ENCODE measurements around the gene PLVAP. TPM values are rescaled to one million over a fixed set of nuclear protein-coding genes. Genes with fewer than 3 reads are reported as not detected.
"Not testable (repeated sequence)": the region's sequence is repeated elsewhere in the genome, so short reads cannot be mapped to it uniquely, and the experiment has no call there.

The PLVAP gene
- total RNA-seq, 1 donor from 2014 or later: 0.08 TPM

DNA sequence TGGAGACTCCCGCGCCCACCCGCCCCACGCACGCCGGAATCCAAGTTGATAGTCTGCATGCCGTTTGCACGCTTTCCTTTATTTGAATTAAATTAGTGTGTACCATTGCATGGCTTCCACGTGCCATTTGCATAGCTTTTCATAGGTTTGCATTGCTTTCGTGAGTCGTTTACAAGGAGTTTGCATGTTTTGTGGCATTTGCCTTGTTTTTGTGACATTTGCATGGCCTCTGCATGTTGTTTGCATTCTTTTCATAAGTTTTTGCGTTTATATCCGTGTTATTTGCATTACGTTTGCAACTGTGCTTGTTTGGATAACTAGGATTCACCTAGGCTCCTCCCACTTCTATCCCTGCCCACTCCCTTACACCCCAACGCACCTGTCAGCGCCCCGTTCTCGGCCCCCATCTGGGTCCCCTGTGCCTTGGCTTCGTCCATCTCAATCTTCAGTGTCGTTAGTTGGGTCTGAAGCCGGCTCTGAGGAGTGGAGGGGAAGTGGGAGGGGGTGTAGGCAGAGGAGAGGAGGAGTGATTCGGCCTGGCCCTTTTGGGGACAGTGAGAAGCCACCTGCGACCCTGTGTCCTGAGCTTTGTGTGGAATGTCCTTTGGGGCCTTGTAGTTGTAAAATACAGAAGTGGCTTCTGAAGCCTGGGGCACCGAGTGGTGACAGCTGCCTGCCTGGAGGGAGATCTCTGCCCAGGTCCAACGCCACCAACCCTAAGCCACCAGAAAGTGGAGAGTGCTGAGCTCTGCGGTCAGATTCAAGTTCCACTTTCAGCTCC, 14.4 kb upstream of the PLVAP start:
- no peak for DNase-seq (ENCODE audit: low spot score)
- peaks cover 18% of the 10 kb centered on the region for H3K27me3 Mint-ChIP-seq (ENCODE audit: insufficient read depth)
- H3K4me3 Mint-ChIP-seq: peak overlapping the region; percentile 78
- H3K4me1 Mint-ChIP-seq (ENCODE audit: low read depth): peaks cover 20% of the 10 kb centered on the region
- H3K36me3 Mint-ChIP-seq (ENCODE audit: low read depth): no peaks in the 10 kb centered on the region
- H3K27ac Mint-ChIP-seq: no peak overlapping the region
- H3K9me3 Mint-ChIP-seq: peaks cover 4% of the 10 kb centered on the region
- intact Hi-C loops (cut with micrococcal nuclease): loop anchor here (1.0 kb wide), 5 partner anchors 12 to 124 kb away; partner anchors contain the start of genes BABAM1 and MVB12A

DNA sequence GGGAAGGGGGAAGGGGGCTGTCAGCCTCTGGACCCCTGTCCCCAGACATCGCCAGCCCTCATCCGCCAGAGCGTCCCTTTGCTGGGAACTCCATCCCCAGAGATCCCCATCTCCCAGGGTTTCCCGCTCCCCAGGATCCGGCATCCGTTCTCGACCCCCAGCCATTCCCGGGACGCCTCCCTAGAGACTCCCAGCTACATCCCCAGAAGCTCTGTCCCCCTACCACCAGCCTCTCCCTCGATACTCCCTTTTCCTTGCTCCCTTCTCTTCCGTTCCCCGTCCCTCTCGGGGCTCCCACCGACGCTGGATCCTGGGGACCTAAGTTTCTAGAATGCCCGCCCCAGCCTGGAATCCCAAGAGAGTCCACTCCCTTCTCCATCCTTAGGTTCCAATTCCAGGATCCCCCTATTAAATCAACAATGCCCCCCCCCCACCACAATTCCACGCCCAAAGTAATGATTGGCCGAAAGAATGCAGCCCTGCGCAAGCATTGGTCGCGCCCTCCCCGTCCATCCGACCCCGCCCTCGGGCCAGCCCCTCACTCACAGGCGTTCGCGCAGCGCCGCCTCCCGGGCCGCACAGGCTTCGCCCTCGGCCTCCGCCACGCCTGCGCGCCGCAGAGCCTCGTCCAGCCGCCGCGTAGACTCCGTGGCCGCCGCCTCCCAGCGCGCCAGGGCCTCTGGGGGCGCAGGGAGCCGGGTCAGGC, 13.7 kb upstream of the PLVAP start:
- H3K36me3 Mint-ChIP-seq (ENCODE audit: low read depth): no peaks in the 10 kb centered on the region
- H3K27ac Mint-ChIP-seq: peak overlapping the region; percentile 29
- peak; percentile 88 for DNase-seq (ENCODE audit: low spot score)
- peaks cover 20% of the 10 kb centered on the region for H3K4me1 Mint-ChIP-seq (ENCODE audit: low read depth)
- H3K4me3 Mint-ChIP-seq: peak overlapping the region; percentile 90
- H3K9me3 Mint-ChIP-seq: peaks cover 4% of the 10 kb centered on the region
- H3K27me3 Mint-ChIP-seq (ENCODE audit: insufficient read depth): peaks cover 21% of the 10 kb centered on the region
- intact Hi-C loops (cut with micrococcal nuclease): loop anchor here (1.0 kb wide), 5 partner anchors 12 to 124 kb away; partner anchors contain the start of genes BABAM1 and MVB12A

DNA sequence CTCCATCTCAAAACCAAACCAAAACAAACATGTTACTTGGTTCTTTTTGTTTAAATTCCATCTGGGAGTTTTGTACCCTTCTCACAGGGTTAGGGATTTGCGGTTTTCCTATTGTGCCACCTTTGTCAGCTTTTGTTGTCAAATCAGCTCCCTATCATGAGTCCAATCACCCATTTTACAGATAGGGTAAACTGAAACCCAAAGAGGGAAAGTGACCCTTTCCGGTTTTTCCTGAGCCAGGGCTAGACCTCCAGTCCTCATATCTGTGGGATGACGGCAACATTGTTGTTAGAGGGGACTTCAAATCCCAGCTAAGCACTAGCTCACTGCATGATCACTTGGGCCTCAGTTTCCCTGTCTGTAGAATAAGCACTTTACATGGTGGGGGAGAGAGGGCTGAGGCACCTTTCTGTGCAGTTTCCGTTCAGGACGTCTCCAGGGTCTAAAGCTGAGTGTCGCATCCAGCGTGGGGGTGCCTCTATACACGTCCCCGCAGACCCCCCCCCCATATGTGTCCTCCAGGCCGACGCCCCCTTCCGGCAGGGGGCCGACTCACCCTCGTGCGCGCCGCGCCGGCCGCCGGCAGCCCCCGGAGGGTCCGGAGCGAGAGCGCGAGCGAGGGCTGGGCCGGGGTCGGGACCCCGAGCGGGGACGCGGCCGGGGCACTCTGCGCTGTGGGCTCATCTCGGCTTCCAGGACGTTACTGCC, 13.0 kb upstream of the PLVAP start:
- peaks cover 21% of the 10 kb centered on the region for H3K27me3 Mint-ChIP-seq (ENCODE audit: insufficient read depth)
- no peak overlapping the region for H3K27ac Mint-ChIP-seq
- peak overlapping the region; percentile 90 for H3K4me3 Mint-ChIP-seq
- no peaks in the 10 kb centered on the region for H3K36me3 Mint-ChIP-seq (ENCODE audit: low read depth)
- H3K4me1 Mint-ChIP-seq (ENCODE audit: low read depth): peaks cover 16% of the 10 kb centered on the region
- DNase-seq (ENCODE audit: low spot score): no peak
- peaks cover 4% of the 10 kb centered on the region for H3K9me3 Mint-ChIP-seq
- intact Hi-C loops (cut with micrococcal nuclease): loop anchor here (10.0 kb wide), 1 partner anchor 325 kb away; no protein-coding TSS in a partner anchor

DNA sequence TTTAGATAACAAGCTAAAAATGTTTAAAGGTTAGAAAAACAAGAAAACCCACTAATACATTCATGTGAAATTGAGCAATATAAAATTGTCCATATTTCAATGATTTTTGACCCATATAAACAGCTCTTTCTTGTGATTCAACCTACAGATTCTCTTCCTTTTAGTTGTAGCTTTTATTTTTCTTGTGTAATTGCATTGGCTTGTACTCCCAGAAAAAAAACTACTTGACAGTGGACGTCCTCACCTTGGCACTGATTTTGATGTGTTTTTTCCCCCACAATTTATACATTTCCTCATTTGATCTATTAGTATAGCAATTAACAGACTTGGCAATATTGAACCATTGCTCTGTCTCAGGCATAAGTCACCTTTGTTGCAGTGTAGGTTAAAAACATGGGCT, 12.1 kb upstream of the PLVAP start:
- Mint-ChIP-seq H3K9me3 (peaks cover 4% of the 10 kb centered on the region), H3K36me3 (ENCODE audit: low read depth) (no peaks in the 10 kb centered on the region), H3K4me3 (no peak overlapping the region), H3K27me3 (ENCODE audit: insufficient read depth) (peaks cover 21% of the 10 kb centered on the region), H3K4me1 (ENCODE audit: low read depth) (peaks cover 11% of the 10 kb centered on the region), H3K27ac (no peak overlapping the region)
- intact Hi-C loops (cut with micrococcal nuclease): loop anchor here (10.0 kb wide), 1 partner anchor 324 kb away; no protein-coding TSS in a partner anchor
- no peak for DNase-seq (ENCODE audit: low spot score)

DNA sequence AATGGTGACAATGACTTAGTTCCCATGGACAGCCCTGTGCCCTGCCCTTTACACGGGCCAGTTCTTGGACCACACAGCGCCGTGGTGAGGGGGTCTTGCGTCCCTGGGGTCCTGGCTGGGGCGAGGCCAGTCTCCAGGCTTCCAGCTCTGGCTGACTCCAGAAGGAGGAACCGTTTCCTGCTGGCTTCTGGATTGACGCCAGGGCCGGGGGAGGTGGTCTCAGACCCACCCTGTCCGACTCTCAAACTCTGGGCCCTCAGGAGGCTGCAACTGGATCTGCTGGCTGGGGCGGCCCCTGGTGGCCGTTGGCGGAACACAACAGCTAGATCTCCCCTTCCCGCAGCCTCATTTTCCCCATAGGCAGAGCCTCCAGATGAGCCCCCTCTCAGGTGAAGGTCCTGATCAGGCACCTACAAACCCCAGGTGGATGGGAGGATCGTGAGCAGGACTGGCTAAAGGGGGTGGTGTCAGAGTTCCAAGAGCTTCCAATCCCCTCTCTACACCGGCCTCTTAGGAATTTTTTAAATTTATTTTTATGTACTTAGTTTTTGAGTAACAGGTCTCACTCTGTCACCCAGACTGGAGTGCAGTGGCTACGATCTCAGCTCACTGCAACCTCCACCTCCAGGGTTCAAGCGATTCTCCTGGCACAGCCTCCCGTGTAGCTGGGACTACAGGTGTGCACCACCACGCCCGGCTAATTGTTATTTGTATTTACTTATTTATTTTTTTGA, 8.9 kb upstream of the PLVAP start:
- Mint-ChIP-seq H3K4me3 (no peak overlapping the region), H3K9me3 (peaks cover 4% of the 10 kb centered on the region), H3K27me3 (ENCODE audit: insufficient read depth) (peaks cover 21% of the 10 kb centered on the region), H3K4me1 (ENCODE audit: low read depth) (peaks cover 10% of the 10 kb centered on the region), H3K36me3 (ENCODE audit: low read depth) (no peaks in the 10 kb centered on the region), H3K27ac (no peak overlapping the region)
- peak; percentile 46 for DNase-seq (ENCODE audit: low spot score)
- intact Hi-C loops (cut with micrococcal nuclease): loop anchor here (1.0 to 10.0 kb wide), 3 partner anchors 40 to 321 kb away; no protein-coding TSS in a partner anchor

DNA sequence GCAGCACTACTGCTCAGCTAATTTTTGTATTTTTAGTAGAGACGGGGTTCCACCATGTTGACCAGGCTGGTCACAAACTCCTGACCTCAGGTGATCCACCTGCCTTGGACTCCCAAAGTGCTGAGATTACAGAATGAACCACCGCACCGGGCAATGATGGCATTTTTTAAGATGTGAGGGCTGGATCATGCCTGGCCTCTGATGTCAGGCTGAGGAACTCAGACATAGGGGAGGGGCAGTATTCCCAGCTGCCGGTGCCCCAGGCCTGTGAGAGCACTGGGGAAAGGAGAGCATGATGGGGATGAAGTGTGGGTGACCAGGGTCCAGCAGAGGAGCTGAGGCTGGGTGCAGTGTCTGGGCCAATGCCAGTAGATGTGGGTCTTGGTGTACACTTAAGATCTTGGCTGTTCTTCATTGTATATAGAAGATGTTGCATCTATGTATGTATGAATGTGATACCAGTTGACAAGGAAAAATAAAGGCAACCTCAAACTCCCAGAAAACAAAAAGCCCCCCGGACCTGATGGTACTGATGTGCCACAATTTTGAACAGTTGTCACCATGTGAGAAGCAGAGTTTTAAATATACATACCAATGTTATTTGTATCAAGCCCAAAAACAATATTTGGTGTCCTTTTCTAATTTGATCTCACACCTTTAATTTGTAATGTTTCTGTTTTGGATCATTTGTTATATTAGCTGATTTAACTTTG, 3.4 kb upstream of the PLVAP start:
- peaks cover 3% of the 10 kb centered on the region for H3K9me3 Mint-ChIP-seq
- no peak overlapping the region for H3K4me3 Mint-ChIP-seq
- intact Hi-C loops (cut with micrococcal nuclease): loop anchor here (10.0 kb wide), 1 partner anchor 316 kb away; no protein-coding TSS in a partner anchor
- H3K27me3 Mint-ChIP-seq (ENCODE audit: insufficient read depth): no peaks in the 10 kb centered on the region
- peaks cover 5% of the 10 kb centered on the region for H3K4me1 Mint-ChIP-seq (ENCODE audit: low read depth)
- no peaks in the 10 kb centered on the region for H3K36me3 Mint-ChIP-seq (ENCODE audit: low read depth)
- H3K27ac Mint-ChIP-seq: no peak overlapping the region
- no peak for DNase-seq (ENCODE audit: low spot score)

DNA sequence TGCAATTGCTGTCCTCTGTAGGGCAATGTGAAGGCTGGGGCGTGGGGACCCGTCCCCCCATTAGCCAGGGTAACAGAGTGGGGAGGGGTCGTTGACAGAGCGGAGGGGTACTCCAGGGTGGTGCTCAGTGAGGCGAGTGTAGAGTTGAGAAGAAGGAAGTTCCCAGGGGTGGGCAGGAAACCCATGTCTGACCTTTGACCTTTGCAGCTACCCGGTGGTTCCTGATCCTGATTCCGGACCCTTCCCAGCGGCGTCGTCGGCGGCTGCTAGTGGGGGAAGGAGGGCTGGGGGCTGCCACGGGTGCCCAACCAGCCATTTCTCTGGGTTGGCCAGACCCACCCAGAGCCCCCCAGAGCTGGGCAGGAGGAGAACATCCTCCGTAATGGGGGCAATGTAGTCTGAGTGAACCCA, 2.1 kb upstream of the PLVAP start:
- H3K9me3 Mint-ChIP-seq: peaks cover 3% of the 10 kb centered on the region
- H3K27ac Mint-ChIP-seq: no peak overlapping the region
- intact Hi-C loops (cut with micrococcal nuclease): no loop called here
- DNase-seq (ENCODE audit: low spot score): no peak
- no peak overlapping the region for H3K4me3 Mint-ChIP-seq
- no peaks in the 10 kb centered on the region for H3K27me3 Mint-ChIP-seq (ENCODE audit: insufficient read depth)
- peaks cover 5% of the 10 kb centered on the region for H3K4me1 Mint-ChIP-seq (ENCODE audit: low read depth)
- H3K36me3 Mint-ChIP-seq (ENCODE audit: low read depth): no peaks in the 10 kb centered on the region

DNA sequence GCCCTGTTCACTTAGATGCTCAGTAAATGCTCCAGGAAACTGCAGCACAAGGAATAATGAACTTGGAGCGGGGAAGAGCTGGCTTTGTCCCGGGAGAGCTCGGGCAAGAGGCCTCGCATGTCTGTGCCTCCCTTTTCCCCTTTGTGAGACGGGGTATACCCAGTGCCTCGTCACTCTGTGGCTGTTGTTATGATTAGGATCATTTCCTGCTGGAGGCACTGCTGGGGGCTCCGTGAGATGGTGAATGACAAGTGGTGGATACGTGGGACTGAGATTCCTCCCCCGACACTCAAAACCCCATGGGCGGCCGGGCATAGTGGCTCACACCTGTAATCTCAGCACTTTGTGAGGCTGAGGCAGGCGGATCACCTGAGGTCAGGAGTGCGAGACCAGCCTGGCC, 1.1 kb upstream of the PLVAP start:
- Mint-ChIP-seq H3K4me3 (no peak overlapping the region), H3K27ac (no peak overlapping the region), H3K4me1 (ENCODE audit: low read depth) (peaks cover 5% of the 10 kb centered on the region), H3K27me3 (ENCODE audit: insufficient read depth) (no peaks in the 10 kb centered on the region), H3K36me3 (ENCODE audit: low read depth) (no peaks in the 10 kb centered on the region), H3K9me3 (peaks cover 3% of the 10 kb centered on the region)
- intact Hi-C loops (cut with micrococcal nuclease): no loop called here
- DNase-seq (ENCODE audit: low spot score): no peak

DNA sequence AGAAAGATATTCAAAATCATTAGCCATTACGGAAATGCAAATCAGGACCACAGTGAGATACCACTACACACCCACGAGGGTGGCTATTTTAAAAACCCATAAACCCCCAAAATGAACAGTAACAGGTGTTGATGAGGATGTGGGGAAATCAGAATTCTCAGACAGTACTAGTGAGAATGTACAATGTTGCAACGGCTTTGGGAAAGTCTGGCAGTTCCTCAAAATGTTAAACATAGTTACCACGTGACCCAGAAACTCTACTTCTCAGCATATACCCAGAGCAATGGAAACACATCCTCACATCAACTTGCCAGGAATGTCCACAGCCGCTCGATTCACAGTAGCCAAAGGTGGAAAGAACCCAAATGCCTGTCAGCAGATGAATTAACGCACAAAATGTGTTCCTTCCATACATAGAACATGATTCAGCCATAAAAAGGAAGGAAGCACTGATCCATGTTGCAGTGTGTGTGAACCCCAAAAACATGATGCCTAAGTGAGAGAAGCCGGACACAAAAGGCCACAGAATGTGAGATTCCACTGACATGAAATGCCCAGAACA, 7.0 kb downstream of the PLVAP start:
- no peak for DNase-seq (ENCODE audit: low spot score)
- no peak overlapping the region for H3K27ac Mint-ChIP-seq
- peaks cover 3% of the 10 kb centered on the region for H3K27me3 Mint-ChIP-seq (ENCODE audit: insufficient read depth)
- no peaks in the 10 kb centered on the region for H3K36me3 Mint-ChIP-seq (ENCODE audit: low read depth)
- no peak overlapping the region for H3K4me3 Mint-ChIP-seq
- intact Hi-C loops (cut with micrococcal nuclease): no loop called here
- H3K9me3 Mint-ChIP-seq: no peaks in the 10 kb centered on the region
- H3K4me1 Mint-ChIP-seq (ENCODE audit: low read depth): no peaks in the 10 kb centered on the region

DNA sequence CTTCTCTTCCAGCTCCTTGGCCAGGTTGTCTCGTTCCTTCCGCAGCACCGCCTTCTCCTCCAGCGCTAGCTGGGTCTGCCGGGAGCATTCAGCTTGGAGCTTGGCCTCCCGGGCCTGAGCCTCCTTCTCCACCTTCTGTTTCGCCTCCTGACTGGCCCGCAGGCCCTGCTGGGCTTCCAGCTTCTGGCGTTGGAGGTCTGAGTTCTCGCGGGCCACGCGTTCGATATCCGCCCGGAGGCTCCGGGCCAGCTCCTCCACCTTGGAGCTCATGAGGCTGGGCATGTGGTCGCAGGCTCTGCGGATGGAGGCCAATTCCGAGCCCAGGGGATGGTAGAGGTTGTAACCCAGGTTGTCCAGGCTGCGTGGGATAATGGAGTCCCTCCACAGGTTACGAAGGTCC, 11.8 kb downstream of the PLVAP start:
- intact Hi-C loops (cut with micrococcal nuclease): no loop called here
- no peak for DNase-seq (ENCODE audit: low spot score)
- H3K36me3 Mint-ChIP-seq (ENCODE audit: low read depth): no peaks in the 10 kb centered on the region
- no peak overlapping the region for H3K27ac Mint-ChIP-seq
- H3K9me3 Mint-ChIP-seq: no peaks in the 10 kb centered on the region
- H3K4me1 Mint-ChIP-seq (ENCODE audit: low read depth): no peaks in the 10 kb centered on the region
- H3K4me3 Mint-ChIP-seq: no peak overlapping the region
- H3K27me3 Mint-ChIP-seq (ENCODE audit: insufficient read depth): peaks cover 5% of the 10 kb centered on the region

DNA sequence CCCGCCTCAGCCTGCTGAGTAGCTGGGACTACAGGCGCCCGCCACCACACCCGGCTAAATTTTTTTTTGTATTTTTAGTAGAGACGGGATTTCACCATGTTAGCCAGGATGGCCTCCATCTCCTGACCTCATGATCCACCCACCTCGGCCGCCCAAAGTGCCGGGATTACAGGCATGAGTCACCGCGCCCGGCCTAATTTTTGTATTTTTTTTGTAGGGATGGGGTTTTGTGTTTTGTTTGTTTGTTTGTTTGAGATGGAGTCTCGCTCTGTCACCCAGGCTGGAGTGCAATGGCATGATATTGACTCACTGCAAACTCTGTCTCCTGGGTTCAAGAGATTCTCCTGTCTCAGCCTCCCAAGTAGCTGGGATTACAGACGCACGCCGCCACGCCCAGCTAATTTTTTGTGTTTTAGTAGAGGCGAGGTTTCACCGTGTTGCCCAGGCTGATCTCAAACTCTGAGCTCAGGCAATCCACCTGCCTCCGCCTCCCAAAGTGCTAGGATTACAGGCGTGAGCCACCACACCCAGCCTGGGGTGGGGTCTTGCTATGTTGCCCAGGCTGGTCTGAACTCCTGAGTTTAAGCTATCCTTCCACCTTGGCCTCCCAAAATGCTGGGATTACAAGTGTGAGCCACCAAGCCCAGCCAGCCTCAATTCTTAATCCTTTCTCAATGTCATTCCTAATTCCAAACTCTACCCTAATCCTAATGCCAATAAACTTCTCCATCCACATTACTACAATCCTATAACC, 13.1 kb downstream of the PLVAP start:
- H3K27me3 Mint-ChIP-seq (ENCODE audit: insufficient read depth); H3K36me3 Mint-ChIP-seq (ENCODE audit: low read depth); H3K27ac Mint-ChIP-seq; H3K4me1 Mint-ChIP-seq (ENCODE audit: low read depth); H3K9me3 Mint-ChIP-seq; DNase-seq (ENCODE audit: low spot score); H3K4me3 Mint-ChIP-seq; intact Hi-C loops (cut with micrococcal nuclease): not testable (repeated sequence)
